Medulla oblongata (tissue), 1 donor: ENCODE data around the gene FLRT1.

Experiments used
- DNase-seq: peaks from one replicate; pipeline ENCODE4 v3.0.0-alpha.2; 2015; ENCODE audit errors: extremely low spot score

Gene FLRT1

DNA sequence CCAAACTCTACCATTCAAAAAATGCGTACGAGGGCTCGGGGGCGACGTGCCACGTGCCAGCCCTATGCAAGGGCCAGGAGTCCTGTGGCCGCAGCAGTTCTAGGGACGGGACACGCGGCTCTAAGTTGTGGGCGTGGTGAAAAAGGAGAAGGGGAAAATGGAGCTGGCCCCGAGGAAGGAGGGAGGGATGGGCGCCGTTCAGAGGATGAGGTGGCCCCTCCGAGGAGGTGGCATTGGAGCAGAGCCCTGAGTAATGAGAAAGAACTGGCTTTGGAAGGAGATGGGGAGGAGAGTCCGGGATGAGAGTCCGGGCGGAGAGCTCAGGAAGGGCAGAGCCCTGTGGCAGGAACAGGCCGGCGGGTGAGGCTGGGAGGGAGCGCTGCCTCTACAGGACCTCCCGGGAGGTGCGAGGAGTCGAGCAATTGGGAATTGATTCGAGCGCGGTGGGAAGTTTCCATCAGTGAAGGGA, 28.5 kb upstream of the FLRT1 start:
- DNase-seq, result peak; percentile 30

DNA sequence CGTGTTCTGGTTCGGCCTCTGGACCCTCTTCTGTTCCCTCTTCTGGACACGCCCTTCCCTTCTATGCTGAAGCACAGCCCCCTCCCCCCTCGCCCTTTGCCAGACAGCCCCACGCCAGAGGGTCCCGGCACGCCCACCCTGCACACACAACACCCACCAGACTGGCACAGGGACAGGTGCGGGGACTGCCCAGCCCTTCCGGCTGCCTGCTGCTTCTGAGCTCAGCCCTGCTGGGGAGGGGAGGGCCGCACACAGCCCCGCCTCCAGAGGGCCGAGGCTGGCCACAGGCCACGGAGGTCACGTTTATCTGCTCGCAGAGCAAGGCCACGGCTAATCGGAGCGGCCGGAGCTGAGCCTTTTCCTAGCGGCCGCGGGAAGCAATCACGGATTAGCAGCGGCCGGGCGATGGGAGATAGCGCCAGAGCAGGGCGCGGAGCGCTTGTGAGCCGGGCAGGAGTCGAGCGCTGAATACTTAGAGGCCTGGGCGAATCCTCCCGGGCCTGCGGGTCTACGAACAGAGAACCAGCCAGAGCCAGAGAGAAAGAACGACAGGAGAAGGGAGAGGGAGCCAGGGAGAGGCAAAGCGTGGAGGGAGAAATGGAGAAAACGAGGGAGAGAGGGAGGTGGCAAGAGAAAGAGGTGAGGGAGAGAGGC, 28.0 kb upstream of the FLRT1 start:
- peak; percentile 49 for DNase-seq

DNA sequence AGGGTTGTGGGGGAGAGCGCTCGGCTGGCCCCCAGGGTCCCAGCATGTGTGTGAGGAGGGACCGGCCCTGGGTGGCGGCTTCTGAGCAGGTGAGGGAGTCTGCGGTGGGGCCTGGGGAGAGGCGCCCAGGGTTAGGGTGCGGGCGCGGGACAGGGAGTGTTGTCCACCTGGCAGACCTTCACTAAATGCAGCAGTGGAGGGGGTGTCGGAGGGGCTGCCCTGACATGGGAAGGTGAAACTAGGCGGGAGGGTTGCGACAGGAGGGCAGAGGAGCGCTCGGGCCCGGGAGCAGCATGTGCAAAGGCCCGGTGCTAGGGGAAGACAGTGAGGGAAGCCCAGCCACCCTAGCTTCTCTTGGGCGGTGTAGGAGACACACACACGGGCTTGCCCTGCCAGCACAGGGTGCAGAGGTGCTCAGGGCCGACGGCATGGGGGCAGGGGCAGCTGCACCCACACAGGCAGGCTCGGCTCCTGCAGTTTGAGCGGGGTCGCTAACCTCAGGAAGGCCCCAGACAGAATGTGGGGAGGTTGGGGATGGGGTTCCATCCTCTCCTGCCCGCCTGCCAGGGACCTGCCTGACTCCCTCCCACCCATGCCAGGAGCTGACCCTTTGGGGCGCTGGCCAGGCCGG, 27.3 kb upstream of the FLRT1 start:
- no peak for DNase-seq

DNA sequence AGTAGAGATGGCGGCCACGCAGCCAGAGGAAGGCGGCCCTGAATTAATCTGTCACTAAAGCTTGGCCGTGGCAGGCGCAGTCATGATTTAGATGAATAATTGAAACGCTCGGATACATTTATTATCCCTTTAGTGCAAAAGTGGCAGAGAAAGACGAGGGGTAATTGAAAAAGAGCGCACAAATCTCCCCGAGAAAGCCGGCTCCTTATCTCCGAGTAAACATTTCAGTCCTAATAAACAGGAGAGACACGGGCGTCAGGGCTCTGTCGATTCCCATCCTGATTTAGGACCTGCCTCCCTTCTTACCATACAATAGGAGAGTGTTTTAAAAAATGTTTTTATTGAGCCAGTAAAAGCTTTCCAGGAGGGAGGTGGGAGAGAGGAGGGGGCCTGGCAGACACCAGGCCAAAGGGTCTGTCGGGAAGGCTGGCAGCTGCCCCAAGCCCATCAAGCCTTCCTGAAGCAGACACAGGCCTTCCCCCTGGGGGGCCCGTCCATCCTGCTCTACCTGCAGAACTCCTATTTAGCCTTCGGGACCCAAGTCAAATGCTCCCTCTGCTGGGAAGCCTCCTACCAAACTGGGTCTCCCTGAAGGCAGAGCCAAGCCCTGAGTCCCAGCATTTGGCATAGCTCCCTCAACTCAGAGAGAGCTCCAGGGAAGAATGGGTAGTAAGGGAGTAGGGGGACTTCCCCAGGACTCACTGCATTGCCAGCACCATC, 26.7 kb upstream of the FLRT1 start:
- DNase-seq, result no peak

DNA sequence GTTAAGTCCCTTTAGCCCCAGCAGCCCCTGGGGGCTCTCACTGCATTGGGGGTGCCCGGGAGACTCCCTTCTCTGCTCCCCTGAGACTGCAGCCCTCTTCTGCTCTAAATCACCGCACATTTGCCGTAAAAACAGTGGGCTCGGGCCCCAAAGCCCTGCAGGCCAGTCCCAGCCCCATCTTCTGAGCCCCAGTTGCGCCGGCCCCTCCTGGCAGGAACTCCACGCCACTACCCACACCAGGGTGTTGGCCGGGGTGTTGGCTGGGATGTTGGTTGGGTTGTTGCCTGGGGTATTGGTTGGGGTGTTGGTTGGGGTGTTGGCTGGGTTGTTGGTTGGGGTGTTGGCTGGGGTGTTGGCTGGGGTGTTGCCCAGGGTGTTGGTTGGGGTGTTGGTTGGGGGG, 26.0 kb upstream of the FLRT1 start:
- DNase-seq, result no peak

DNA sequence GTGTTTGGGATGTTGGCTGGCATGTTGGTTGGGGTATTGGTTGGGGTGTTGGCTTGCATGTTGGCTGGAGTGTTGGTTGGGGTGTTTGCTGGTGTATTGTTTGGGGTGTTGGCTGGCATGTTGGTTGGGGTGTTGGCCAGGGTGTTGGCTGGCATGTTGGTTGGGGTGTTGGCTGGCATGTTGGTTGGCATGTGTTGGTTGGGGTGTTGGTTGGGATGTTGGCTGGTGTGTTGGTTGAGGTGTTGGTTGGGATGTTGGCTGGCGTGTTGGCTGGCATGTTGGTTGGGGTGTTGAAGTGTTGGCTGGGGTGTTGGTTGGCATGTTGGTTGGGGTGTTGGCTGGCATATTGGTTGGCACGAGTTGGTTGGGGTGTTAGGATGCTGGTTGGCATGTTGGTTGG, 24.9 kb upstream of the FLRT1 start:
- no peak for DNase-seq

DNA sequence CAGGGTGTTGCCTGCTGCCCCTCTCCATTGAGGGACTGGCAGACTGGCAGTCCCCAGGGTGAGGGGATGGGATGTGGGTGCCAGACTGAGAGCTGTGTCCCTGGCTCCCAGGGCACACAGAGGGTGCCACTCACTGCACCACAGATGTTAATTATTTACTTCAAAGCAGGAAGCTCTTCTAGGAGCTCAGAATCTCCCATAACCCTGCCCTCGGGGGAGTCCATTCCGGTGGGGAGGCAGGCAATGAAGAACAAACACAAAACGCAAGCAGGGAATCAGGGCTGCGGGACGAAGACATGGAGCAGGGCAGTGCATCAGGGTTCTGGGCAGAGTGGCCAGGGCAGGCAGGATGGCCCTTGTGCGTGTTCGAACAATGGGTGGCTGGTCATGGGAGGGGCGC, 24.4 kb upstream of the FLRT1 start:
- no peak for DNase-seq

DNA sequence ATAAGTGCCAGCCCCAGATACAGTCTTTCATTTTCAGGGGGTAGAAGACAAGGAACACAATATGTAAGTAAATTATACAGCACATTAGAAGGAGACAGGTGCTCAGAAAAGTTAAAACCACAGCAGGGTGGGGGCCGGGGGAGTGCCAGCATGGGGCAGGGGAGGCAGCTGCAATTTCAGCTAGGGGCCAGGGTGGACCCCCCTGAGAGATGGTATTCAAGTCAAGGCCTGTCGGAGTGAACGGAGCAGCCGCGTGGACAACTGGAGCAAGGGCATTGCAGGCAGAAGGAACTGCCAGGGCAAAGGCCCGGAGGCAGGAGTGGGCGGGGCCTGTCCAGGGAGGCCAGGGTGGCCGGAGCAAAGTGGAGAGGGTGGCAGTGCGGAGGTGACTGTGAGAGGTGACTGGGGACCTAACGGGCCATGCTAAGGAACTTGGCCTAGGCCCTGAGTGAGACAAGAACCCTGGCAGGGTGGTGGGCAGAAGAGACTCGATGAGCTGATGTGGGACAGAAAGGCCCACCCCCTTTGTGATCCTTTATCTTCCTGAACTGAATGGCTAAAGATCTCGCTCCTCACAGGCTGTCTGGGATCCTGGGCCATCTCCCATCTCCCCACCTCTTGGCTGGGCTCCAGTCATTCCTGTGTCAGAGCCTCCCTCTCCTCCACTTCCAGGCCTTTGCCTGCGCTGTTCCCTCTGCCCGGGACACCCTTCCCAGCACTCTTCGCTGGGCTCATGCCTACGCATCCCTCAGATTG, 22.4 kb upstream of the FLRT1 start:
- DNase-seq, result no peak

DNA sequence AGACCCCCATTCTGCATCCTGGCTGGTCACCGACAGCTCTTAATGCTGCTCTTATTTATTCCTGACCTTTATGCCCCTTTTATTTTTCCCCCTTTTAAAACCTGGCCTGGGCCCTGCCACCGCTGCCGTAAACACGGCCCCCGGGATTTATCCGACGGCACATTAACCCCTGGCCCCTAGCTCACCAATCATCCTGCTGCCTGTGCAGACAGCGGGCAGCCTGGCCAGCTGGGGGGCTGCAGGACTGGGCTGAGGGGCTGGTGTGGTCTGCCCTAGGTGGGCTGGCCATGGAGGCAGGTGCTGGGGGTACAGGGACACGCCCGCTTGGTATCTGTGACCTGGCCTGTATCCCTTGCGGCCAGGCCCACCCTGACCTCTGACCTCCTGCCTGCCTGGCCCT, 21.4 kb upstream of the FLRT1 start:
- DNase-seq, result no peak

DNA sequence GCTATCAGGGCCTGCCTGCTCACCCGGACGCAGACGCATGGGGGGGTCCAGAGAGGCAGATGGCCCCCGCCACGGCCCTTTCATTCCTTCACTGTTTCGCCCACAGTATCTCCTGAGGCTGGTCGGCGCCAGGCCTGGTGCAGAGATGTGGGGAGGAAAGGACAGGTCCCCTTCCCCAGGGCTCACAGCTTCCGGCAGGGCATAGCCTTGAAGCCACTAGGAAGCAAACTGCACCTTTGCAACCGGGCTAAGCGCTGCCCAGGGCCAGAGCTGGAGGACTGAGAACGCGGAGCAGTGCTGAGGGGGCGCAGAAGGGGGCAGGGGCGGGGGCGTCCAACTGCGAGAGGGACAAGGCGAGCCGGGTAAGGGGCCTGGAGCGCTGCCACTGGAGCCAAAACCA, 20.2 kb upstream of the FLRT1 start:
- DNase-seq, result no peak

DNA sequence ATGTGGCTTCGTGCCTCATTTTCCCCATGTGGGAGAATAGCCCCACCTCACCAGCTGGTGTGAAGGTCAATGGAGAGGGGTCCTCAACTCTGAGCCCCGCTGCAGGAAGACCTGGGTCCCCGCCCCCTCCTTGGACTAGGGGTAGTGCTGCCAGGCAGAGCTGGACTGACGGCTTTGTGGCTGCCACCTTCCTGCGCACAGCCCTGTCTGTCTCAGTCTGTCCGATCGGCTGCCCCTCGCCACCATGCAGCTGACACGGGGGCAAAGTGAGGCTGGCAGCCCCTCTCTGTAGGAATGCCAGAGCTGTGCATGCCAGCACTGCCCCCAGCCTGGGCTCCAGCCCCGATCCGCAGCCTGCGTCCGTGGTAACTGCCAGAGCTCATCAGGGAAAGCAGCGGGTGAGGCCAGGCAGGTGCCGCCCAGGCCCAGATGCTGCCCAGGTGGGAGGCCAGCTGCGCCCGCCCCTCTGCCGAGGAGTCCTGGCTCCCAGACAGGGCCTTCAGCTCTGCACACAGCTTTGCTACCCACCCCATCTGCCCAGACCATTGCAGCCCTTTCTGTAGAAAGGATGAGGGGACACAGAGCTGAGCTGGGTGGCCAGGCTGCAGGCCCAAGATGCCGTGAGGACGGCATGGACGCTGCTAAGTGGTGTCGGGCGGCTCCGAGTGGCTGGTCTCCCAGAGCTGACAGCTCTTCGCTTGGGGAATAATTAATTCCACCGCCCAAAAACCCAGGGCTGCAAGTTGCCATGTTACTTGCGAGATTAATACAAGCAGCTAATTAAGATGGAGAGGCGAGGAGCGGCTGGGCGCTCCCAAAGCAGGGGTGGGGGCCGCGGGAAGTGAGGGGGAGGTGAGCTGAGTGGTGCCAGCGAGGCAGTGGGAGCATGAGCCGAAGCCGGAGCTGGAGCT, 19.5 kb upstream of the FLRT1 start:
- DNase-seq, result no peak

DNA sequence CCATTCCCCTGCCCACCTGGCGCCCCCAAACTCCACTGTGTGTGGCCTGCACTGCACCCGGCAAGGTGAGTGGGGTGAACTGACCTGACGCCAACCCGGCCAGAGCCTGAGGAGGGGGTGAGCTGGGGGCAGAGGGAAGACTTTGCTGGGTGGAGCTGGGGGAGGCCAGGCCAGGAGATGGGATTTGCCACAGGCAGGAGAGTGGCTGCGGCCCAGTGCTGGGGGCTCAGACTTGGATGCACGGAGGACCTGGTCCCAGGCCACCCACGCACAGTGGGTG, 17.8 kb upstream of the FLRT1 start:
- no peak for DNase-seq

DNA sequence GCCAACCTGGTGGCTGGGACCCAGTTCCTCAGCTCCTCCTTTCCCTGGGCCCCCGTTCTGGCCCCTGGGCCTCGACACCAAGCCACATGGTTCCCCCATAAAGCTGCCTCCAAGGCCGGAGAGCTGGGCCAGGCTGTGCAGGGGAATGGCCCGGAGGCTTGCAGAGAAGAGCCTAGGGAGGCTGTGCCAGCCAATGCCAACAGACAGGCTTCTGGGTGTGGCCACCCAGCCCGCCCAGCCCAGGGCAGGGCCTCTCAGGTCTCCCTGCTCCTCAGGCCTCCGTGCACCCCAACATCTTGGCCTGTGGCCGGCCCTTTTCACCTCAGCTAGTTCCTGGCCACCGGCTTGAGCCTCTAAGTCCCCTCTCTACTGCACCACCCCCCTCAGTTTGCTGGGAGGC, 17.4 kb upstream of the FLRT1 start:
- no peak for DNase-seq

DNA sequence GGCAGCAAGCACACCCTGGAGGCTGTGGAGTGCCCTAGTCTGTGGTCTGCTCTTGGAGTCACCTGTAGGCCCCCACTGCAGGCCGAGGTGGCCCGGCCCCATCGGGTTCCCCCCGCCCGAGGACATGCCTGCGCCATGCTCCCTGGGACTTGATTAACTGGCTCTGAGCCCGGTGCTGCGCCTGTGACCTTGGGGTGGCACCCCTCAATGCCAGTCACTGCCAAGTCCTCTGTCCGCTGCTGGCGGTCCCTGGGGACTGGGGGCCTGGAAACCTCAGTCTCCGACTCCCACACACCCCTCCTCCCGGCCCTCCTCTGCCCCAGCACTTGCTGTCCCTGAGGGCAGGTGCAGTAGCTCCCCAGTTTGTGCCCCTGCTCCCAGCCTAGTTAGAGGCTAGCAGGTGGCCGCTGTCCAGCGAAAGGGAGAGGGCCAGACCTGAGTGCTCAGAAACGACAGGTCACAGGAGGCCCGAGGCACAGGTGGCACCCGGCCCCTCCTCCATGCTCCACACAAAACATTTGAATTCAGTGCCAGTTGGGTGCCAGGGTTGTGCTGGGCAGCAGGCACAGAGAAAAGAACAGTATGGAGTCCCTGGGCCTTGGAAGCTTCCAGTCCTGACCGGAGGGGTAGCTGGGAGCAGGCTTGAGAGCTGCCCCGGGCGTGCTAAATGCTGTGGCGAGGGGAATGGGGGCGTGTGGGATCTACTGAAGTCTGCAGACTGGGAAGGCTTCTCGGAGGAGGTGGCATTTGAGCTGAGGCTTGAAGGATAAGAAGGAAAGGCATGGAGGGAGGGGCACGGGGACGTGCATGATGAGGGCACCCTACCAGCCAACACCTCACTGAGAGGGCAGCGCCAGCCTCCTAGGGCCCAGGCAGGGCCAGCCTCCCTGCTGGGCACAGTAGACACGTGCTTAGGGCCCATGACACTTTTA, 16.4 kb upstream of the FLRT1 start:
- DNase-seq, result no peak

DNA sequence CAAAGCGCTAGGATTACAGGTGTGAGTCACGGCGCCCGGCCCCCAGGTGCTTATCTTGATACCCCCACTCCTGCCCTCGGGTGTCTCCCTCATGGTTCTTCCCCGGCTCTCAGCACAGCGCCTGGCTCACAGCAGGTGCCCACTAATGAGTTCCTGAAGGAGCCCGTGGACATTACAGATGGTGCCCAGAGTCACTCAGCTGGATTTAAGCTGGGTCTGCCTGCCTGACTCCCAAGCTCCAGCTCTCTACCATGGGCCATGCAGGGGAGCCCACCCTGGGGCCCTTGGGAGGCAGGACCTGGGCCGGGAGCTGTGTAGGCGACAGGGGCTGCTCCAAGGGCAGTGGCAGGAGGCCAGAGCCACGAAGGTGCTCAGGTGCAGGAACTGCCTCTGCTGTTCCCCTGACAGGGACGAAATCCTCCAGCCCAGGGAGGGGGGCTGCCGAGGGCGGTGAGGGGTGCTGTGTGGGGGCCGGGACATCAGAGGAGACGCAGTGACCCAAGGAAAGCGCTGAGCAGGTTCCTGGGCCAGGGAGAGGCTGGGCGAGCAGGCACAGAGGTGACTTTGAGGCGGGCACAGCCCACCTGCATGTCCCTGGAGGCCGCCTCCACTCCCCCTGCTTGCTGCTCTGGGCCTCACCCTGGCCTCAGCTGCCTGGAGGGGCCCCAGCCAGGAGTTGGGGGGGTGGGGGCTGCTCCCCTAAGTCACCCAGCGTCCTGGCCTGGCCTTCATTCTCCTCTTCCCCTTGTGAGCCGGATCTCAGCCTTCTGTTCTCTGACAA, 14.6 kb upstream of the FLRT1 start:
- no peak for DNase-seq

DNA sequence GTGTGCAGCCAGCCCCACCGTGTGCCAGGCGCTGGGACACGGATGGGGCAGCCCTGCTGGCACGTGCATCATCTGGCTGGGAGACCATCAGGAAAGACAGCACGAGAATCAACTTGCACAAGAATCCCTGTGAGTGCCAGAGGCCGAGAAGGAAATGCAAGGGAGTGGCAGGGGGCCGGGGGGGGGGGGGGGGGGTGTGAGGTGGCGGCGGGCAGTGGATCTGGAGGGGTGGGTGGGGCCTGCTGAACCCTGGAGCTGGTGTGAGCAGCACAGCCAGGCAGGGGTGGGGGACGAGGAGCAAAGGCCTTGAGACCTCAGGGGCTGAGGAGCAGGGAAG, 14.0 kb upstream of the FLRT1 start:
- no peak for DNase-seq

DNA sequence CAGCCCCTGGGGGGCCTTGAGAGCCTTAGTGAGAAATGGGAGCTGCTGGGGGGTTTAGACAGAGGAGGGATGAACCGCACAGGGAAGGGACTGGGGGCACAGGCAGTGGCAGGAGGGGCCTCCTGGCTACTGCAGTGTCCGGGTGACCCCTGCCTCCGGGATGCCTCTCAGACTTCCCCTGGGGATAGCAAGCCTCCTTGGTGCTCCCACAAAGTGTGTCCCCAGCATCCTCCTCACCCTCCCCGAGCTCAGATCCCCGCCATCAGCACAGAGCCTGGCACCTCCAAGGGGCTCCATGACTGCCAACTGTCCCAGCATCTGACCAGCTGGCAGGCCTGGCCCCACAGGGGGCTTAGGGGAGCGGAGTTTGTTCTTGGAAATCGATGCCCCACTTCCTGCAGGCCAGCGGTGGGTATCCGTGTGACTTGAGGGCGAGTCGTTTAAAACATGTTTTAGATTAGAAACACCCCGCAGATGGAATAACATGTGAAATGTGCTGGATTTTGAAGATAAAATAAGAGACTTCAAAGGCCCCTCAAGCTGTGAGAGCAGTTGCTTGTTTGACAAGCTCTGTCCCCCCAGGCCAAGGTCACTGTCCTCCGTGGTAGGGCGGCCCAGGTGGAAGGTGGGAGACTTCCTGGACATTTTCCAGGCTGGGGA, 13.5 kb upstream of the FLRT1 start:
- DNase-seq, result no peak

DNA sequence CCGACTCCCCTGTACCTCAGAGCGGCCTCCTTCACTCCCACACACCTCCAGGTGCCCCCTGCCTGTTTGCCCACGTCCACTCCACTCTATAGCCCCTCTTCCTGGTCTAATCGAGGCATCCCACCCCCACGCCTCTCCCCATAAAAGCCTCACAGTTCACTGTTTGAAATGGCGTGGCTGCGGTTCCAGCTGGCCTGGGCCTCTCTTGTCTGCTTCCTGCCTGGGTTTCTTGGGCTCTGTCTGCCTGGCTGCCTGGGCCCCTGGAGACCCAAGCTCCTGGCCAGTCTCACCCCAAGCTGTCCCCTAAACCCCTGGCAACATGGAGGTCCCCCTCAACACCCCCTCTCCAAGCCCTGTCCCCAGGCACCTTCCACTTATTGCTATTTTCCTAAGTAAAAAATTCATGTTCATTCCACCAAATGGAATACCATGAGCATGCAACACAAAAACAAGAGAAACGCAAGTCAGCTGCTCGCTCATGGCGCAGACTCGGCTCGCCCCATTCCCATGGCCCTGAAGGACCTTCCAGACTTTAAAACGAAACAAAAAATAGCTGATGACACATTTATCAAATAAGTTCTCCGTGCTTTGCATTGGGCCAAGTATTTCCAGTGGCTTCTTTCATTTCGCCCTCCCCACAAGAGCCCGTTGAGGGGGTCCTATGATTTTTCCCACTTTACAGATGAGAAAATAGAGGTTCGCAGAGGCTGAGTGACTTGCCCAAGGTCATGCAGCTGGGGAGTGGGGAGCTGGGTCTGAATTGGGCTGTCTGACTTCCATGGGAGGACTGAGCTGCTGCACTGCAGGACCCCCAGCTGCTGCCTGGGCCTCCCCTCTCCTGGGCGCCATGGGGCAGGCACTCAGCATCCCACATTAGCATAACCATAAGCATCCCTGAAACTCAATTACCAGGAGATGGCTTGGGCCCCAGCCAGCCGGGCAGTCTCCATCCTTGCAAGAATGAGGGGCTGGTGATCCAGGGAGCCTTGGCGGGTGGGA, 11.7 kb upstream of the FLRT1 start:
- no peak for DNase-seq
